ENCODE results near the gene SLC37A1. TPM values are rescaled to one million over a fixed set of nuclear protein-coding genes. Genes with fewer than 3 reads are reported as not detected.

The SLC37A1 gene
- total RNA-seq, 2 donors from 2014 or later, result 22.7 to 47.0 TPM

- no peak overlapping the region for H3K27ac Mint-ChIP-seq
- no peak for TF ChIP-seq CTCF (conservative IDR thresholded peaks at IDR 0.05)
- peaks cover 2% of the 10 kb centered on the region for H3K27me3 Mint-ChIP-seq (ENCODE audit: insufficient read depth)
- Histone ChIP-seq H3K27ac (ENCODE audit: low read depth, low read length) (no peak overlapping the region), H3K4me3 (ENCODE audit: low read length) (no peak overlapping the region), H3K27me3 (ENCODE audit: control insufficient read depth, insufficient read depth, low read length, poor library complexity, severe bottlenecking) (no peaks in the 10 kb centered on the region), H3K9me3 (ENCODE audit: control insufficient read depth, low read length) (no peaks in the 10 kb centered on the region), H3K36me3 (ENCODE audit: control insufficient read depth, insufficient read depth, low read length) (no peaks in the 10 kb centered on the region), H3K4me1 (ENCODE audit: control insufficient read depth, insufficient read depth, low read length) (peaks cover 3% of the 10 kb centered on the region), H3K9ac (ENCODE audit: extremely low read depth, low read length, poor library complexity, severe bottlenecking) (no peak overlapping the region)
- H3K4me3 Mint-ChIP-seq, result no peak overlapping the region
- H3K4me1 Mint-ChIP-seq, result peaks cover 13% of the 10 kb centered on the region
- no peaks in the 10 kb centered on the region for H3K9me3 Mint-ChIP-seq
- 94% methylated on average over 6 to 18 of the region's 18 CpGs for WGBS, 2 experiments (ENCODE audit: insufficient coverage in 1 of 2, insufficient read length in 1 of 2)
- peak; percentile 39 for DNase-seq
- no peaks in the 10 kb centered on the region for H3K36me3 Mint-ChIP-seq (ENCODE audit: low read depth)
Observed at GRCh38 chr21:42475526-42476387, 37.9 kb upstream of the SLC37A1 start.

DNA sequence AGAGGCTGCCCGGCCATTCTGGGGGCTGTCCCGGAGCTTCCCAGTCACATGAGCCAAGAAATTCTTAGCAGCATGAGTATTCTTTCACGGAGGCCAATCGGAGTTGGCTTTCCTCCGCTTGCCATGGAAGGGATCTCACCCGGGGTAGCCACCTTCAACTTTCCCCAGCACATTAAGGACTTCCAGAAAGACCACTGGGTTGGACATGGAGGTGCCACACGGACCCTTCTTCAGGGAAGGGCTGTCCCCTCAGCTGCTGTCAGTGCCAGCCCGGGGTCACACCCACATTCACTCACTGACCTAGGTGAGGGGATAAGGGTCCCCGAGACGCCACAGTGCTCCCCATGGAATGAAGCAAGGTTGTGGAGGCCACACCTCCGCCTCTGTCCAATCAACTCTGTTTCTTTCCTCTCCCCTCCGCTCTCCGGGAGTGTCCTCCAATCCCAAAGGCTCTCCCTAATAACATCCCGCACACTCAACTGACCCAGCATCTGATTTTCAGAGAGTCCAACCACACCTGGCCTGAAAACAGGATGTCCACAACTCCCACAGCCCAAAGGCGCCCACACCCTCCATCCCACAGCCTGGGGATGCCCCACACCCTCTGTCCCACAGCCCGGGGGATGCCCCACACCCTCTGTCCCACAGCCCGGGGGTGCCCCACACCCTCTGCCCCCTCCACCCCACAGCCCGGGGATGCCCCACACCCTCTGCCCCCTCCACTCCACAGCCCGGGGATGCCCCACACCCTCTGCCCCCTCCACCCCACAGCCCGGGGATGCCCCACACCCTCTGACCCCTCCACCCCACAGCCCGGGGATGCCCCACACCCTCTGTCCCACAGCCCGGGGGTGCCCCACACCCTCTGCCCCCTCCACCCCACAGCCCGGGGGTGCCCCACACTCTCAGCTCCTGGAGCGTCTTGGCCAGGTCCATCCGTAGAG, 37.0 kb upstream of the SLC37A1 start:
- Histone ChIP-seq H3K27ac (ENCODE audit: low read depth, low read length) (no peak overlapping the region), H3K27me3 (ENCODE audit: control insufficient read depth, insufficient read depth, low read length, poor library complexity, severe bottlenecking) (no peaks in the 10 kb centered on the region), H3K36me3 (ENCODE audit: control insufficient read depth, insufficient read depth, low read length) (no peaks in the 10 kb centered on the region), H3K4me3 (ENCODE audit: low read length) (no peak overlapping the region), H3K4me1 (ENCODE audit: control insufficient read depth, insufficient read depth, low read length) (peaks cover 3% of the 10 kb centered on the region), H3K9me3 (ENCODE audit: control insufficient read depth, low read length) (no peaks in the 10 kb centered on the region), H3K9ac (ENCODE audit: extremely low read depth, low read length, poor library complexity, severe bottlenecking) (no peak overlapping the region)
- peak; percentile 20 for DNase-seq
- peaks cover 13% of the 10 kb centered on the region for H3K4me1 Mint-ChIP-seq
- no peak for TF ChIP-seq CTCF (conservative IDR thresholded peaks at IDR 0.05)
- H3K9me3 Mint-ChIP-seq, result peaks cover 2% of the 10 kb centered on the region
- H3K36me3 Mint-ChIP-seq (ENCODE audit: low read depth), result no peaks in the 10 kb centered on the region
- no peak overlapping the region for H3K4me3 Mint-ChIP-seq
- 93% methylated on average over 10 to 24 of the region's 25 CpGs for WGBS, 2 experiments (ENCODE audit: insufficient coverage in 1 of 2, insufficient read length in 1 of 2)
- H3K27ac Mint-ChIP-seq, result no peak overlapping the region
- peaks cover 4% of the 10 kb centered on the region for H3K27me3 Mint-ChIP-seq (ENCODE audit: insufficient read depth)

- Histone ChIP-seq H3K4me1 (ENCODE audit: control insufficient read depth, insufficient read depth, low read length) (peaks cover 3% of the 10 kb centered on the region), H3K36me3 (ENCODE audit: control insufficient read depth, insufficient read depth, low read length) (no peaks in the 10 kb centered on the region), H3K9ac (ENCODE audit: extremely low read depth, low read length, poor library complexity, severe bottlenecking) (no peak overlapping the region), H3K27me3 (ENCODE audit: control insufficient read depth, insufficient read depth, low read length, poor library complexity, severe bottlenecking) (no peaks in the 10 kb centered on the region), H3K4me3 (ENCODE audit: low read length) (no peak overlapping the region), H3K27ac (ENCODE audit: low read depth, low read length) (no peak overlapping the region), H3K9me3 (ENCODE audit: control insufficient read depth, low read length) (no peaks in the 10 kb centered on the region)
- Mint-ChIP-seq H3K4me3 (no peak overlapping the region), H3K36me3 (ENCODE audit: low read depth) (no peaks in the 10 kb centered on the region), H3K9me3 (peaks cover 2% of the 10 kb centered on the region), H3K27me3 (ENCODE audit: insufficient read depth) (peaks cover 5% of the 10 kb centered on the region), H3K4me1 (peaks cover 13% of the 10 kb centered on the region), H3K27ac (no peak overlapping the region)
- DNase-seq, result no peak
- 90 to 98% methylated on average over 6 to 7 of the region's 7 CpGs for WGBS, 2 experiments (ENCODE audit: insufficient coverage in 1 of 2, insufficient read length in 1 of 2)
- no peak for TF ChIP-seq CTCF (conservative IDR thresholded peaks at IDR 0.05)
Observed at GRCh38 chr21:42478504-42478903, 35.1 kb upstream of the SLC37A1 start.
